HG03175 (cell line): ENCODE measurements around the gene SLX4IP.

ENCODE experiments used
- ATAC-seq: cut with Tn5 transposase; IDR thresholded peaks from one replicate; pipeline ENCODE4 v1.9.1; 2021; ENCODE audit warnings: mild to moderate bottlenecking, moderate library complexity; ENCODE audit not compliant: unreplicated experiment

SLX4IP gene

DNA sequence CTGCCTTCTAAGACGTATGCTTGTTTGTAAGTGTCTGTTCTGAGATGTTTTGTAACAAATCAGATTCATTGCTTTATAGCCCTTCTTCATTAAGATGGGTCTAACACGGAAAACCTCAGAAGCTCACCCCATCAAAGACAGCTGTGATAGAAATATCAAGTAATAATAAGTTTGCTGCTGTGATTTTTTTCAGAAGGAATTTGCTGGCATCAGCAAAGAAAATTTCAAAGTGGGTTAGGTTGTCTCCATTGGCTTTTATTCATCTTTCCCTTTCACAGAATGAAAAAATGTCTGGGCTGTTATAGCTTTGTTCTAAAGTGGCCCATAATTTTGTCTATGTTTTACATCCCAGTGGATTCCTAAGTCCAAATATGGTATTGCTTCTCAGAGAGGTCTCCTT is 81.4 kb downstream of the SLX4IP start:
- no peak for ATAC-seq

DNA sequence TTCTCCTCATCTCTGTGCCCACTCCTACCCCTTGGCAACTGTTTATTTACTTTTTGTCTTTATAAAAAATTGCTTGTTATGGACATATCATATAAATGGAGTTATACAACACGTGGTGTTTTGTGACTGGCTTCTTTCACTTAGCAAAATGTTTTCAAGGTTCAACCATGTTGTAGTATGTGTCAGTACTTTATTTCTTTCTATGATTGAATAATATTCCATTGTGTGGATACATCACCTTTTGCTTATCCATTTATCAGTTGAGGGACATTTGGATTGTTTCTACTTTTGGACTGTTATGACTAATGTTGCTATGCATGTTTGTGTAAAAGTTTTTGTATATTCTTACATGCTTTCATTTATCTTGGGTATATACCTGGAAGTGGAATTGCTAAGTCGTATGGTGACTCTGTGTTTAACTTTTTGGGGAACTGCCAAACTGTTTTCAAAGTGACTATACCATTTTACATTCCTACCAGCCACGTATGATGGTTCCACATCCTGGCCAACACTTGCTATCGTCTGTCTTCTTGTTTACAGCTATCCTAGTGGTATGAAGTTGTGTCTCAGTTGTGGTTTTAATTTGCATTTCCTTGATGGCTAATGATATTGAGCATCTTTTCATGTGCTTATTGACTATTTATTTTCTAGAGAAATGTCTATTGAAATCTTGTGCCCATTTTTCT is 84.4 kb downstream of the SLX4IP start:
- peak; percentile 66 for ATAC-seq

DNA sequence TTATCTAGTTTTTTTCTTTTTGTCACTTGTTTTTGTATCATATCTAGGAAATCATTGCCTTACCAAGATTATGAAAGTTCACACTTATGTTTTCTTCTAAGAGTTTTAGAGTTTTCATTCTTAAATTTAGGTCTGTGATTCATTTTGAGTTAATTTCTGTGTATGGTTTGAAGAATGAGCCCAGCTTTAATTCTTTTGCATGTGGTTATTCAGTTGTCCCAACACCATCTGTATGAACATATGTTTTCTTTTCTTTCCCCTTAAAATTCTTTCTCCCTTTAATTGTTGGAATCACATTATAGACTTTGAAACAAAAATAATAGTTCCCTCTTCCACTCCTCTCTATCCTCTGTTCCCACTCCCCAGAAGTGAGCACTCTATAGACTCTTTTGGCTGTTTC is 85.4 kb downstream of the SLX4IP start:
- ATAC-seq, result no peak

DNA sequence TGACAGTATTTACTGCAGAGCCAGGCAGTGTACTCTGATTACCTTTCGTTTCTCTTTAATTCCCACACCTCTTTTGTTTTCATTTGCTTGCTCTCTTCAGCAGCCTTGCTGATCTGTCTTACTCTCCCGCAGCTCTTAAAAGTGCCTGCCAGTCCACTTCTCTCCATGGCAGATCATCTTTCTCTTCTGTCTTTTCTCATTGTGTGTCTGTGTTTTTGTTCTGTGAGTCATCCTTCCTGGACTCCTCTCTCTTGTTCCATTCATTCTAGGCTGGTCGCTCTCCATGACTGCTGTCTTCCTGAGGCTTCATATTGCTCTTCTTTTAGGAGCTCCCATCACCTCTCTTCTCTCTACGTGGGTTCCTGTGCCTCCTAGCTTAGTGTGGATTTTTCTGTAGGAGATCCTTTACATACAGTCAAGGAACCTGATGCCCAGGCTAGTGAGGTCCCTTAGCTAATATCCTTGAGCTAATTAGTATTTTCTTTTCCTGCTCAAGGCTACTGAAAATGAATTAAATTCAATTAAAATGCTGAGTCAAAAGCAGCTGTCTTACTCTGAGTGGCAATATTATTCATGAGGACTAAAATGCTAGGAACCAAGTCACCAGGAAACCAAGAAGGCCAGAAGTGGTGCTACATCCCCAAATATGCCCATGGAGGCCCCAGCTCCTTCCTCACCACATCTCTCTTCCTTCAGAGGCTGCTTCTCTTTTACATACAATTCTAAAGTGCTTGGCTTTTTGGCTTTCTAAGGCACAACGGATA is 86.1 kb downstream of the SLX4IP start:
- ATAC-seq, result no peak

DNA sequence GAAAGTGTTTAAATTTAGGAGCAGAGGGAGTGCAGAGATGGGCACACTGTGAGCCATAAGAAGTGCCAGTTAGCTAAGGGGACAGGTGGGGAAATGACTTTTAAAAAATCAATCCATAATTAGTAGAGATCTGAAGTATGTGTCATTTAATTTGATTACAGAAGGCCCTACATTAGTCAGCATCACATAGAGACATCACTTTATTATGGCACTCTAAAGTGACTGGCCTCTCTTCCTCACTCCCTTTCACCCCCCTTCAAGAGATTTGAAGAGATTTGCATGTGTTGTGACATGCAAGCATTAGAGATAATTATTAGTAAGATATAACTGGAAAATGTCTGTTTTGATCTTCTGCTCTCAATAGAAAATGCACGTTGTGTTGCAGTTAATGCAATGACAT is 86.7 kb downstream of the SLX4IP start:
- ATAC-seq, result no peak

DNA sequence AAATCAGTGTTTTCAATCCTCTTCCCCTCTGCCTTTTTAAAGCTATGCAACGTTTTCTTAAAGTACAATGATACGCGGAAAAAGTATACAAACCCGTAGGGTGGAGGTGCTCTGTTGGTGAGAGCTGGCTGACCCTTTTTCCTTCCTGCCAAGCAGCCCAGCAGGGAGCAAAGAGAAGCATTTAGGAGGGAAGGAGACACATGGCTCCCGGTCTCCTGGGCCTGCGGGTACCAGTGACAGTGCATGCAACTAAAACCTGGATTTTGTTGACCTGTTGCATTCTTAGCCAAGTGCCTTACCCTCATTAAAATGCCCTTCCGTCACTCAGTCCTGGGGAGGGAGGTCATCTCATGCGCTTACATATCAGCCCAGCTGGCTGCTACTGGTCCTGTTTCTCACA is 87.2 kb downstream of the SLX4IP start:
- ATAC-seq, result no peak

DNA sequence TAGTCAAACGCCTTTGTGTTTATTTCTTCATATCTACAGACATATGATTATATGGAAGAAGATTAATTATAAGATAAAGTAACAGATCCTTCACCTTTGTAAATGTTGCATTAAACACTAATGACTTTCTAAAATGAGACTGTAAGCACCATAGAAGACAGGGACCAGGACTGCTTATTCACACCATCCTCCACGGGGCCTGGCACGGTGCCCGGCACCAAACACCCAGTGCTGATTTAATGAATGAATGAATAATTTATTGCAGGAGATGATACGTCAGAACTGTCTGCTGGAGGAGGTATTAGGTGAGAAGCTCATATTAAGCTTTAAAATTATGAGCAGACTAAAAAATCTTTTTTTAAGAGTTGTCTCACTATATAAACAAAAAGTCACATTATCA is 88.3 kb downstream of the SLX4IP start:
- ATAC-seq, result no peak

DNA sequence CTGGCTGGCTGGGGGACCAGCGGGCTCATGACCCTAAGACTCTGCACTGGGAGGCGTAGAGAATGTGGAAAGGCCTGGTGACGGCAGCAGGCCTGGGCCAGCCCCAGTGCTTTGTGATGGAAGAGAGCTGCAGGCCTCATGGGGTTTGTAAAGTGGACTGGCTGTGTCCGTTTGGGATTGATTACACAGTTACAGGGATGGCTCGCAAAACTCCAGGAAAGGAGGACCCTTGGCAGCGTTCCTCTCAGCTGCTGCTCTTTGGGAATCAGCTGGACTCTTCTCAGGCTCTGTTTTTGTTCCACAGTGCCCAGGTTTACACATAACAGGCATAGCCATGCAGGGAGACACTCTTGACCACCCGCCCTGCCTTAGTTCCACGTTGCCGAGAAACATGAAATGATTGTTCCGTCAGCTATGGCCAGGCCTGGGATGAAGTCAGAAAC is 89.0 kb downstream of the SLX4IP start:
- ATAC-seq, result no peak

DNA sequence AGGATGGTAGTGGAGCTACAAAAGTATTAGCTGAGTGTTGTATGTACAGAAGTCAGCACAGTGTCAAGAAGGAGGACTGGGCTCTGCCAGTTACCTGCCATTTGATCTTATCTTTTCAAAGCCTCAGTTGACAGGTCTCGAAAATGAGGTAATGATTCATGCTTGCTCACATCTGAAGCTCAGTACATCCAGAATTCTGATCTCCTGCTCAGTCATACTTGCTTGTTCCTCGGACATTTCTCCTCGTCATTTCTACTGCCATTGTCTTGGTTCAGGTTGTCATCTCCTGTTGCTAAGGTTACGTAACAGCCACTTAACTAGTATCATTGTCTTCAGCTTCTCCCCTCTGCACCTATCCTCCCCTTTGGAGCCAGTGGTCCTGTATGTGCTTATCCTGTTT is 89.5 kb downstream of the SLX4IP start:
- ATAC-seq, result no peak

DNA sequence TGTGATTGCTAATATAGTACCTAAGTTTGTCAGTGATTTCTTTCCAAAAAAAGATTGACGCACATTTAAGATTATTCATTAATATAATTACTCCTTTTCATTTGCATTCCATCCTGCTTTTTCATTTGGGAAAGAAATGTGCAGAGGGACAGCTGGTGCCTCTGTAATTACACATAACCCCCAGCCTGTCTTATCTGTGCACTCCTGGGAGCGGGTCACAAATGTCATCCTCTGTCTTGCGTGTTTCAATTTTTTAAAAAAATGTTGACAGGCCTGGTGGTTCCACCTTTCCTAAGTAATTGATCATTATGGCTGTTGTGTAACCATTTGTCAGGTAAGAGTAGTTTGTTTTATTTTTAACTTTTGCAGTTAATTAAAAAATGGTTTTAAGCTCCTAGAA is 92.7 kb downstream of the SLX4IP start:
- no peak for ATAC-seq

DNA sequence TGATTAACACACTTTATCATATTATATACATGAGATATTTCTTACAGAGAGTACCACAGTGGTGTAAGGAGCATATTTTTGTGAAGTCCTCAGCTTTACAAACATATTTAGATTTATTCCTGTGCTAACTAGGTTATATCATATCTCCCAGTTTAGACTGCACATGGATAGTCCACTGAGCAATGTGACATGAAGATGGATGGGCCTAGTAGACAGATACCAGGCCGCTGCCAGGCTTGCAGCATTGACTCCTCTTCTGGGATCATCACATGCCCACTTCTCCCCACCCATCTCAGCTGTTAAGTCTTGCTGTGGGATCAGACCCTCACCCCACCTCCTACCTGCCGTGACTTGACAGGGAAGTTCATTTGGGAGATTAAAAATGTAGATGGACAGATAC is 95.8 kb downstream of the SLX4IP start:
- no peak for ATAC-seq

DNA sequence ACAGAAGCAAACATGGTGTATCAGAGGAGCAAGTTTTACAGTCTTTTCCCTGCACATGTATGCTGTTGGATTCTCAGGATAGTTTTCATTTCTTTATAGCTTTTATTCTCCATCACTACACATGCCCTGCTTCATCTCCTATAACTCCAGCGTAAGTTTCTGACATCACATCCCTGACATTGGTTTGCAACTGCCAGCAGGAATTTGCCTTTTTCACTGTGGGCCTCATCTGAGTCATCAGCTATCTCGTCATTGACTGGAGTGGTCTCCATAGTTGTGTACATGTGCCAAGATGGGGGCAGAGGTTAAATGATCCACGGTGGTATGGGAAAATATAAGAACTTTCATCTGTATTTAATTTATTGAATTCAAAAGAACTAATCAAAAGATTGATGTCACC is 96.7 kb downstream of the SLX4IP start:
- ATAC-seq, result no peak

DNA sequence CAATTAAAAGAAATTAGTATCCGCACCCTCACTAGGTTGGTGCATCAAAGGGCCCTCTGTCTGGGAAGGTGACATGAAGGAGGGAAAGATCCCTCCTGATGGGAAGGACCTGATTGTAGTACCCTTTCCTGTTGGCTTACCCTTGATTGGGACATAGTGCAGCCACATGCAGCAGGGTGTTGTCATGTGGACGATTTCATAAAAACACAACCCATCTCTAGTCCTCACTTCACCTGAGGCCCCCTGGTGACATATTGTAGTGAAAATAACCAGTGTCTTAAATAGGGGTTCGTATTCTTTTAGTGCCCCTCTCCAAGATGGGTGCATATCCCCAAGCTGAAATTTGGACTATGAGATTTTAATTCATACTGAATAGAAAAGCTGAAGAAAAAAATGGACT is 97.3 kb downstream of the SLX4IP start:
- no peak for ATAC-seq

DNA sequence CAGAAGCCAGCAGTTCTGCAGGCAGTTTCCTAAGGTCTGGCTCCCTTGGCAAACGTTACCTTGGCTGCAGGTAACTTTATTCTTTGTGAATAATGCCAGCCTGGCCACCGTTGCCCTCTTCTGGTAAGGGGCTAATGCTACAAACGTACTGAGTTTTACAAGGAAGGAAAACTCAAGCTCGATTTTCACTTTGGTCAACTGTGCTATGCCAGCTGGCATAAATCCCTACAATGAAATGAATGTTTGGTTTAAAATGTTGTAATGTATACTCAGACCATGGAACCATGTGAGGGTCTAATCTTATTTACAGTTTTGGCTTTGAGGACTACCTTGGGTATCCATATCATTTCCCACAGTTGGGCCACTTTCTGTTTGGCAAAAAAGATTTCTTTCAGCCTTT is 101.4 kb downstream of the SLX4IP start:
- ATAC-seq, result no peak

DNA sequence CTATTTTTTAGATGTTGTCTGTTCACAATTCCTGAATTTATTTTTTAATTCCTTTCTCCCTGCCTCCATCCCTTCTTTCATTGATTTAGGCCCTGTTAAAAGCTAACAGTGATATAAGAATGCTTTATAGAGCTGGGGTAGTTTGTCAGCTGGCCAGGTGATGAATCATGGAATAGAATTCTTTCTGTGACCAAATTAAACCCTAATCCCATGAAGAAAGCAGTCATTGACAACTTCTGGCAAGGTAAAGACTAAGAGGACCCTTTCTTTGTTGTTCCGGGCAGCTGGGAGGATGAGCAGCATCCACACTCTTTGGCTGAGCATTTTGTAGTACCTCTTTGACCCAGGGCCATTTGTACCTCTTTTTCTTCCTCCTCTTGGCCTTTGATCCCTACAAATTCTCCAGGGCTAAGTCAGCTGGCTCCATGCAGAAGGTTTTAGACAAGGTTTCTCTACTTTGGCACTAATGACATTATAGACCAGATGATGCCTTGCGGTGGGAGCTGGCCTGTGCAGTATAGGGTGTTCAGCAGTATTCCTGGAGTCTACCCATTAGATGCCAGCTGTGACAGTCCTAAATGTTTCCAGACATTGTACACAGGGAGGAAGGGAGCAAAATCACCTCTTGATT is 102.9 kb downstream of the SLX4IP start:
- ATAC-seq, result no peak

DNA sequence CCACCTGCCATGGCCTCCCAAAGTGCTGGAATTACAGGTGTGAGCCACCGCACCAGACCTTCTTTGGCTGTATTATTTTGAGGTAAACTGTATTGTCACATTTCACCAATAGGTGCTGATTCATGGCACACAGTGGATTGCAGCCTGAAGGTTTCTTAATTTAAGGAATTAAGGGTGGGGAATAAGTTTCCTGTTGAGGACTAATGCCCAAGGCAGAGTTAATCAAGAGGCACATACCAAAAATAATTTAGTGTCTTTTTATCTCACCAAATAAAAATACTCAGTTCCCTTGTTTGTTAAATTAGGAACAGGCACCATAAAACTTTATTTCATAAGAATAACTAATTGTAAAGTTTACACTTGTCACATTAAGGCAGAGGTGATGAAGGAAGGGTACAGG is 103.7 kb downstream of the SLX4IP start:
- no peak for ATAC-seq

DNA sequence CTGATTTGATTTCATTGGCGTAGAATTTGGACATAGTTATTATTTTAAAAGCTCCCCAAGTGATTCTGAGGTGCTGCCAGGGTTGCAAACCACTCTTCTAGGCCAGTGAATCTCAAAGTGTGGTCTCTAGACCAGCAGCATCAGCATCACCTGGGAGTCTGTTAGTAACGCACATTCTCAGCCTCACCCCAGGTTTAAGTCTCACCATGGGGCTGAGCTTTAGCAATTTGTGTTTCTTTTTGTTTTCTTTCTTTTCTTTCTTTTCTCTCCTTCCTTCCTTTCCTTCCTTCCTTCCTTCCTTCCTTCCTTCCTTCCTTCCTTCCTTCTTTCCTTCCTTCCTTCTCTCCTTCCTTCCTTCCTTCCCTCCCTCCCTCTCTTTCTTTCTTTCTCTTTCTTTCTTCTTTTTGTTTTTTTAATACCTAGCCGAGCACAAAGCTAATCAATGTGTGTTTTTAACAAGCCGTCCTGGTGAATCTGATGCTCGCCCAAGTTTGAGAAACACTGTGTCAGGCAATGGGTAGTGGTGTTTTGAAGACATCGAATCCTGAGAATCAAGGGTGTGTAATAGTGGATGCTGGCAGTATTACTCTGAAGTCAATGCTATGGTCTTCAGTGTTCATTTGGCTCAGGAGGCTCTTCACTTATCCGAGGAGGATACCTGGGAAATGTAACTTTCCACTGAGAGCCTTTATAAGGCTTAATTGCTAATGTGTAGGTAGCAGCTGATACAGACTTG is 104.9 kb downstream of the SLX4IP start:
- no peak for ATAC-seq

DNA sequence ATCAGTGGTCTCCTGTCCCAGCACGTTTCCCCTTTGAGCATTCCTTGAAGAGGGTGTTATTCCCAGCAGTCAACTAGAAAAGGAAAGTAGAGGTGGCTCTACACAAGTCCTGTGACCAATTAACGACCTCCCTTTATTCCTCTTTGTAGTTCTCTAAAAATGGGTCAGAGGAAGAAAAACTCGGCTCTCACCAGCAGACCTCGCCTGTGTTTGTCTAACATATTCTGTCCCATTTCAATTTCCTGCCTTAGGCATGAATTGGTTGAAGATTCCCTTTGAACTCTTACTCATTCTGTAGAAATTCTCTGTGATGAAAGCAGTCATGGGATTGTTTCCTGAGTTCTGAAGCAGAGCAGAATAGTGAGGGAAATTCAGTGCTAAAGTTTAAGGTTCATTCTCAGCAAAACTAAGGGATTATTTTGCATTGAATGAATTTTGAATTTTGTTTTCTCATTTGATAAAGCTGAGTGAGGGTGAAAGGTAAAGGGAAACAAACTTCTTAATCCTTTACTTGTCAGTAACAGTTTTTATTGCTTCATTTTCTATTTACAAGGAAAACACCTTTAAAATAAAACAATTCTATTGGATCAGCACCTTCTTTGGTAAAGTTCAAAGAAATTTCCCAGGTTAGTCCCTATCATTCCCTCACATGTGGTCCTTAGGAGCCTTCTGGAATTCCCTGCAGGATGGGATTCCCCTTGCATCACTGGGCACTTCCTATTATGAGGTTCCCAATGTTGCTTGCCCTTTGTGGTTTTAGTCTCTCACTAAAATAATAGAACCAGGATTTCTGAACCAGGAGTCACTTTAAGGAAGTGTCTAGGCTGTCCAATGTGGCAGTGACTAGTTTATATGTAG is 105.8 kb downstream of the SLX4IP start:
- ATAC-seq, result no peak

DNA sequence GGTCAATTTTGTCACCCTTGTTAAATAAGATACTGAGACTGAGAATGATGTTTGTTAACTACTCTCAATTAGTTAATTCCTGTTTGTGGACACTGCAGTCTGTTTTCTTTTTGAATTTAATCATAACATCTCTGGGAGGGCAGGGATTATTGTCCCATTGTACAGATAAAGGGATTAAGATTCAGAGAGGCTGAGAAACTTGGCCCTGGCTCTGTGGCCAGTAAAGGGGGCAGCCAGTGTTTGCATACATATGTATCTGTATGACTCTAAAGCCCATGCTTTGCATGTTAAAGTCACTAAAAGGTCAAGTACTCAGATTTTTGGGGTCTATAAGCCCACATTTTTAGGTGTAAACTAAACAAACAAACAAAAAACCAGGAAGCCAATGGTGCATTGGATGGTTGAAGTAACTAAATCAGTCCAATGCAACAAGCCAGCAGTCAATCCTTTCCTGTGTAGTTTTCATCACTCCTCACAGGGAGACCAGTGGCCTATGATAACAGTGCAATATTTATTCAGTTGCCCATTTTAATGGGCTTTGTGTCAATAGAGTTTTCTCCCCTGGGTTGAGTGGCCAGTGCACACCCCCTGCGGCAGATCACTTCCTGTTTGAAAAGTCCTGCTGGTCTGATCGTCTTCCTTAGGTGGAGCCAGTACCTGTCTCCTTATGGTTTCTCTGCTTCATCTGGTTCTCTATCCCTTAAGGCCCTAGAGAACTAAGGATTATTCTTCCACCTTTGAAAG is 106.7 kb downstream of the SLX4IP start:
- ATAC-seq, result no peak

DNA sequence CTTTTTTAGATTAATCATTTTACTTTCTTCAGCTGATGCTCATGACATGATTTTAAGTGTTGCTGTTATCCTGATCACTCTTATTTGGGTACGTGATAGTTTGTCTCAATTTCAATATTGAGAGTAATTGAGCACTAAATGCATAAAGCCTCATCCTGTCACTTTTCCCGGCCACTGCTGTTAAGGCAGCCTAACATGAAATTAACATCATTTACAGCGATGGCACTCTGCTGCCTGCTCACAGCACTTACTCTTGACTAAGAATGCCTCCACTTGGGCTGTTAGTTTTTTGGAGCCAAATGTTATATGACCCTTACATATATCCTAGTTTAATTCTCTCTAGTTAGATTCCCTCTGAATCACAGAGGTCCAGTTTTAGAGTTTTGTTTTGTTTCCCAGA is 107.3 kb downstream of the SLX4IP start:
- ATAC-seq, result no peak
